GM19351 (cell line): ENCODE measurements around the gene SARNP.
A peak's percentile ranks its signal among the peaks of the same experiment; 100 is the strongest.
"Not testable (repeated sequence)": the region's sequence is repeated elsewhere in the genome, so short reads cannot be mapped to it uniquely, and the experiment has no call there.

ENCODE experiments used
- ATAC-seq: cut with Tn5 transposase; IDR thresholded peaks from one replicate; pipeline ENCODE4 v1.9.1; 2021; ENCODE audit warnings: mild to moderate bottlenecking, moderate library complexity; ENCODE audit not compliant: unreplicated experiment

SARNP gene, protein sequence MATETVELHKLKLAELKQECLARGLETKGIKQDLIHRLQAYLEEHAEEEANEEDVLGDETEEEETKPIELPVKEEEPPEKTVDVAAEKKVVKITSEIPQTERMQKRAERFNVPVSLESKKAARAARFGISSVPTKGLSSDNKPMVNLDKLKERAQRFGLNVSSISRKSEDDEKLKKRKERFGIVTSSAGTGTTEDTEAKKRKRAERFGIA

DNA sequence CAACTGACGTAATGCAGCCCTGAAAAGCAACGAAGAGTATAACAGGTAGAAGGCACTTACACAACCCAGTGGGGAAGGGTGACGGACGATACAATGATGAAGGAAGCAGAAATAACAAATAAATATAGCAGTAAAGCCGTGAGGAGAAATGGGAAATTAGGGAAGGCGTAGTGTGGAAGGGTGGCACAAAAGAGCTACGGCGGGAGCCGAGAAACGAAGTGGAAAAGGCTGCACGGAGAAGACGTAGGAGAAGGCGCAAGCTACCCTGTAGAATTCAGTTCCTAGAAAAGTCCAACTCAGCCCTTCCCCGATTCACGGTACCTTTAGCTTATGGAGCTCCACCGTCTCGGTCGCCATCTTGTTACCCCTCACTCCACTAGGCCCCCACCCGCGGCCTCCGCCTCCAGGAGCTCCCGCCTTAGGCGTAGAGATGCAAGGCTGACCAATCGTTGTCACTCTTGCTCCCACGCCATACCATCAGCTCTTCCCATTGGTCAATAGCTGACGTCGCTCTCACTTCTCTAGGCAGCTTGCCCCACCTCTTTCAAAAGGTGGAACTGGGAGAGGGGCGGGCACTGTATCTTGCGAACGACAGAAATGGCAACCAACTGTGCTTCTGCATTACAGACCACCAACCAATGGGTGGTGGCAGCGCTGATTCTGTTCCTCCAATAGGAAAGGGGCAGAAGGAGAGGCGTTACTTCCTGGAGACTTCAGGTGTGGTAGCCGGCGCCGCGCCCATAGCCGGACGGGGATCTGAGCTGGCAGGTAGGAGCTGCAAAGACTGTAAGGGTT, at the start of gene SARNP, which contains the start of gene ORMDL2:
Gene SARNP (minus strand): TSS at position 380 of the 795 bp plus-strand sequence. CDS start 23 bp downstream, at position 357.
Gene ORMDL2 (plus strand): TSS at position 697 of the 795 bp plus-strand sequence. CDS start 959 bp downstream, outside the sequence.
- peak; percentile 96 for ATAC-seq

DNA sequence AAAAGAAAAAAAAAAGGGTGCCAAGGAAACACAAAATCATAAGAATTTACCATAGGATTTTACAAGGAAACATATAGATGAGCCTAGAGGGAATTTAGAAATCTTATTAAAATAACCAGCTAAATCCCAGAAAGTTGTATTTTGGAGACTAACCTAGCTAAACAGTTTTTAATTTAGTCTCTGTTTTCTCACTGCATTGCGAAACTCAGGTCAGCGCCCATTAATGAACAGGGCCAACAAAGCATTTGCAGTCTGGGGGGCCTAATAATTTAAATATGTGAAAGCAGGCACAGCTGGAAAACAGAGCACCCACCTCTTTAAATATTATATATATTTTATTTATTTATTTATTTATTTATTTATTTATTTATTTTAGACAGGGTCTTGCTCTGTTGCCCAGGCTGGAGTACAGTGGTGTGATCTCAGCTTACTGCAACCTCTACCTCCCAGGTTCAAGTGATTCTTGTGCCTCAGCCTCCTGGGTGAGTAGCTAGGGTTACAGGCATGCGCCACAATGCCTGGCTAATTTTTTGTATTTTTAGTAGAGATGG, 49.0 kb upstream of the SARNP start:
- not testable (repeated sequence) for ATAC-seq

DNA sequence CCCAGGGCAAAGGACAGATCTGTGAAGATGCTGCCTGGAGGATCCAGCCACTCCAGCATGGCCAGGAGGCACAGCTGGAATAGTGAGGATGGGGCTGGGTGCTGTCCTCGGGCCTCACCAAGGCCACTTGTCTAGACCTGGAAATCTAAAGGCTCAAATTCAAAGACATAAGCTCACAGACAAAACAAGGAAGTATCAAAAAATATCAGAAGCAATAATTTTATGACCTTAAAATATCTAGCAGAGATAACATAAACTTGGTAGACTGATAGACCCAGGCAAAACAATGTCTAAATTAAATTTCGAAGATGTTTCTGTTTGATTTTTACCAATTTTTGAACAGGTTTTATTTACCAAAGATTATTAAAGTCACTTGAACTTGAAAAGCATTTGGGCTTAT, 47.8 kb upstream of the SARNP start:
- ATAC-seq, result no peak

DNA sequence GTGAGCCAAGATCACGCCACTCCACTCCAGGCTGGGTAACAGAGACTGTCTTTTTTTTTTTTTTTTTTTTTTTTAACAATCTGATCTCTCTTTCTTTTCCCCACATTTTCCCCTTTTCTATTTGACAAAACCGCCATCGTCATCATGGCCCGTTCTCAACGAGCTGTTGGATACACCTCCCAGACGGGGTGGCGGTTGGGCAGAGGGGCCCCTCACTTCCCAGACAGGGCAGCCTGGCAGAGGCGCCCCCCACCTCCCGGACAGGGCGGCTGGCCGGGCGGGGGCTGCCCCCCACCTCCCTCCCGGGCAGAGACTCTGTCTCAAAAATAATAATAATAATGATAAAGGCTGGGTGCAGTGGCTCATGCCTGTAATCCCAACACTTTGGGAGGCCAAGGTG, 45.4 kb upstream of the SARNP start:
- not testable (repeated sequence) for ATAC-seq

DNA sequence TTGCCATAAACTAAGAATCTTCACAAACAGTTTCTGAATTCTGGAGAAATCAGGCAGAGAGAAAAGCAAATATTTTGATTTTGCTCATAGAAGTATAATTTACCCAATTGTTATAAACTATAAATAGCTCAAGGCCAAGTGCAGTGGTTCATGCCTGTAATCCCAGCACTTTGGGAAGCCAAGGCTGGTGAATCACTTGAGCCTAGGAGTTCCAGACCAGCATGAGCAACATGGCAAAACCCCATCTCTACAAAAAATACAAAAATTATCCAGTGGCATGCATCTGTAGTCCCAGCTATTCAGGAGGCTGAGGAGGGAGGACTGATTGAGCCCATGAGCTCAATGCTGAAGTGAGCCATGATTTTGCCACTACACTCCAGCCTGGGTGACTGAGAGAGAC, 44.8 kb upstream of the SARNP start:
- no peak for ATAC-seq

DNA sequence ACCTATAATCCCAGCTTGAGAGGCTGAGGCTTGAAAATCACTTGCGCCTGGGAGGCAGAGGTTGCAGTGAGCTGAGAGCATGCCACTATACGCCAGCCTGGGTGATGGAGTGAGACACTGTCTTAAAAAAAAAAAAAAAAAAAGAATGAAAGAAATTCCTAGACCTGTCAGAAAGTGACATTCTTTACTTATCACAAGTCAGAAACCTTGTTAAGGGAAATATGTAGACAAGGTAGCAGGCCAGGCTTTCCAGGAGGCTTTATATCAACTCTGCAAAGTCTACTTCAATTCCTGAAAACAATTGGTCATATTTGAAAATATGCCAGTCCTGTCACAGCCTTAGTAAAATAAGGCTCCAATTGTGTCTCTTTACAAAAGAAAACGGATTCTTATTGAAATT, 44.3 kb upstream of the SARNP start:
- no peak for ATAC-seq

DNA sequence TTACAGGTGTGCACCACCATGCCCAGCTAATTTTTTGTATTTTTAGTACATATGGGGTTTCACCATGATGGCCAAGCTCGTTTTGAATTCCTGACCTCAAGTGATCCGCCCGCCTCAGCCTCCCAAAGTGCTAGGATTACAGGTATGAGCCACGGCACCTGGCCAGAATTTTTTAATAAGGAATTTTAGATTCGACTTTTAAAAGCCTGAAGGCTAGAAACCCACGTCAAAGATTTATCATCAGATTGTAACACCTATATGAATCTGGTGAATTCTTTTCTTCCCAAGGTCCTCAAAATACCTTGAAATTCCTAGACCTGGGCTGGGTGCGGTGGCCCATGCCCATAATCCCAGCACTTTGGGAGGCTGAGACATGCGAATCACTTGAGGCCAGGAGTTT, 43.9 kb upstream of the SARNP start:
- ATAC-seq, result no peak

DNA sequence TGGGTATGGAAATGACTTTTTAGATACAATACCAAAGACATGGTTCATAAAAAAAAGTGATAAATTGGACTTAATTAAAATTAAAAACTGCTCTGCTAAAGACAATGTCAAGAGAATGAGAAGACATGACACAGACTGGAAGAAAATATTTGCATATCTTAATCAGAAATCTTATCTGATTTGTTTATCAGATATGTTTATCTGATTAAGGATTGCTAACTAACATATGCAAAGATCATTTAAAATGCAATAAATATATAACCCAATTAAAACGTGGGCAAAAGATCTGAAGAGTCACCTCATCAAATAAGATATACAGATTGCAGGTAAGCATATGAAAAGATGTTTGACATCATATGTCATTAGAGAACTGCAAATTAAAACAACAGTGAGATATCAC, 35.2 kb upstream of the SARNP start:
- no peak for ATAC-seq

DNA sequence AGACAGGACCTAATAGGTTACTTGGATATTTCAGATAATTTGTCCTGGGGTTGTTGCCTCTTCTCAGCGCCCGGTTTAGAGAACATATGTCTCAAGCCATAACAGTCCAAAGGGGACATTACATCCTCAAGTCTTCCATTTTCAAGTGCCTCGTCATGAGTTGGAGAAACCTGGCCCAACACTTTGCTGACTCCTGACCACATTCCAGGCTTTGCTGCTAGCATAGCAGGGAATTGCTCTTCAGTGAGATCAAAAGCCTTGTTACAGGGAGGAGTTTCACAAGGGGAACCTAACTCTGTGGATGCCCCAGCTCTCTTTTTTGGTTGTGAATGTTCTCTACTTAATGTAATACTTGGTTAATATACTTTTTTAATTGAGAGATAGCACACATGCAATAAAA, 33.4 kb upstream of the SARNP start:
- ATAC-seq, result no peak

DNA sequence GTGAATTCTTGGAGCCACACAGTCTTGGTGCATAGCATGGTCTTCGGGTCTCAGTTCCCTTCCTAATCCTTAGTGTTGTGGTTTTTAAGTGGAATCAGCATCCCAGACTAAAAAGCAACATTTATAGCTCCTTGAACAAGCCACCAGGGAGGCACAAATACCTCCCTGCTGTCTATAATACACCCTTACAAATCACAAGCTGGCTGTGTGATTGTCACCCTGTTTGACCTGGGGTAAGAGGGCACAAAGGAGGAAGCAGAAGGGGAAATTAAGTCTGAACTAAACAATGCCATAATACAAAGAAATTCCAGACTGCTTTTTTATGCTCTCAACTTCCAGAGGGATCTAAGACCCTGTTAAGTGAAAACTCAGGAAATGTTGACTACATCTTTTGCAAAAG, 32.9 kb upstream of the SARNP start:
- ATAC-seq, result no peak

DNA sequence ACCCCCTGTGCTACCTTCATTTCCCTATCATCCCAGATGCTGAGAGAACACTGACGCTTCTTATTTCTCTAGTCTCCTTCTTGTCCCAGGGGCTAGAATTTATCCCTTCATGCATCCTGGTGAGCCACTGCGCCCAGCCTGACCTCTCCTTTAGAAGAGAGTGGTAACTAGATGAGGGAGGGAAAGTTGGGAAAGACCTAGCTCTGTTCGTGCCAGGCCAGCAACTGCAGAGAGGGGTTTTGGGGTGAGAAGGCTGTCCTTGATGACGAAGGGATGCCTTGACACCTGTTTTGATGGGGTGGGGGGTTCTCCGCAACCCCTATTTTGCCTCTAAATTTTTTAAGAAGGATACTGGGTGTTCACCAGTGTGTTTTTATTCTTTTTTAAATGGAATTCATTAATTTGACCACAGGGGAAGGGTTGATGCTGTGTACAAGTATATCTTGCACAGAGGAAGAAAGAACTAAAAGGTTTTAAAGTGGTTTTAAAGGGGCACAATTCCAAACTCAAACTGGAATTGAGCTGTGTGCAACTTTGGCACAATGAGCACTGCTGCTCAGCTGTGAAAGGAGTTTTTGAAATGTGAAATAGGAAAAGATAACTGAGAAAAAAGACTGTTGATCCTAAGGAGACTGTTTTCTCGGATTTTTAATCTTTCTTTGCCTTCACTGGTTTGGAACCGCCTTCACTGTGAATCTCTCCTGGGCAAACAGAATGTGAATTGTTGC, 32.3 kb upstream of the SARNP start:
- no peak for ATAC-seq

DNA sequence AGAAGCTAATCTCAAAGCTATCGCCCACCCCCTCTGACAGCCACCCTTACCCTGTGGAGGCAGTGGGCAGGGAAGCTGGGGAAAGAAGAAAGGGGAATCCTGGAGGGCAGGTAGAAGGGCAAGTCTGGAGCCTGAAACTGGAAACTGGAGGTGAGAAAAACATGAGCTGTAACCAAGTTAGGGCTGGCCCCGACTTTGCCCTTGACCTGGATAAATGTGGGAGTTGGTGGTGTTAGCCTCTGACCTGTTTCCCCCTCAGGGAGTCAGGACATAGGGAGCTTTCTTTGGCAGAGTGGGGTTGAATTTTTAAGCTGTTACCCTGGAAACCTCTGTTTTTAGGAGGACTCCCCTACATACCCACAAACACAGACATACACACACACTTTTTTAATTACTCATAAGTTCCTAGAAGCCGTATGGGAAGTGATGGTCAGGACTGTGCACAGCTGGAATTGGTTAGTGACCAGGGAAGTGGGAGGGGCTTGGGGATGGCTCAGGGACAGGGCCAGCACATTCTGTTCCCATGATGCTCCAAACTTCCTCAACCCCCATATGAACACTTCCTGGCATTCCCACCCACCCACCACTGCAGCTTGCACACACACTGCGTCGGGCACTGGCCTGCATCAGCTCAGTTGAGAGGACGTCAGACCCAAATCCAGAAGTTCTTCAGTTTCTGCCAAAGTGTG, 30.2 kb upstream of the SARNP start:
- no peak for ATAC-seq

DNA sequence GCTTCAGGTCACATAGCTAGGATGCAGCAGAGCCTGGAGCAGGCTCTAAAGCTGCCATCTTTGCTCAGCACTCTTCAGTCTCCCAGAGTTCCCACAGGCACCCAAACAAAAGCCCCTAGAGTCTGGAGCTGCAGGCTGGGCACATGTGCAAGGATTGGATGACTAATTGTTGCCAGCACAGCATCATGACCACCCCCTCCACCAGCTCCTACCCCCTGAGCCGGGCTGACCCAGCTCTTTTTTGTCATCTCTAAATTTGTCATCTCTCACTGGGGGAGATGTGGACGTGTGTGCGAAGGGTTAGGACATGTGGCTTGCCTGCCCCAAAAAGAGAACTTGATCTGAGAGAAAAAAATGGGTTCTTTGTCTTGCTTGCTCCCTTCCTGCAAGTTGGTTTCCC, 29.5 kb upstream of the SARNP start:
- ATAC-seq, result no peak

DNA sequence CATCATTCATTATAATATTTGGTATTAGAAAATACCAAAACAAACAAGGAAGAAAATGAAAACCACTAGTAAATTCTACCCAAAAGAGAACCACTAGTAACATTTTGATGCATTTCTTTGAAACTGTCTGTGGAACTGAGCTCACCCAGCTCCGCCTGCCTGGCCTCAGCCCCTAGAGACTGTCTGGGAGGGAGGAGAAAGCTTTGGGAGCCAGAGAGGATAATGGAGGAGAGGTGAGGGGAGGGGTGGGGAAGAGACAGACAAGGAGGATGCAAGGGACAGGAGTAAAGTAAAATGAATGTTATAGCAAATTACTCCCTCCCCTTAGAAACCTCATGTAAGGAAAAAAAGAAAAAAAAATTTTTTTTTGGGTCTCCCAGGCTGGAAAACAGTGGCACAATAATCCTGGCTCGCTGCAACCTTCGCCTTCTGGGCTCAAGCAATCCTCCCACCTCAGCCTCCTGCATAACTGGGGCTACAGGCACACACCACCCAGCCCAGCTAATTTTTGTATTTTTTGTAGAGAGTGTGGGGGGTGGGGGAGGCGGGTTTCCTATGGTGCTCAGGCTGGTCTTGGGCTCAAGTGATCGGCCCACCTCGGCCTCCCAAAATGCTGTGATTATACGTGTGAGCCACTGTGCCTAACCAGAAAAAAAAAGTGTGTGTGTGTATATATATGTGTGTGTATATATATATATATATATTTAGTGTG, 28.4 kb upstream of the SARNP start:
- ATAC-seq, result no peak

DNA sequence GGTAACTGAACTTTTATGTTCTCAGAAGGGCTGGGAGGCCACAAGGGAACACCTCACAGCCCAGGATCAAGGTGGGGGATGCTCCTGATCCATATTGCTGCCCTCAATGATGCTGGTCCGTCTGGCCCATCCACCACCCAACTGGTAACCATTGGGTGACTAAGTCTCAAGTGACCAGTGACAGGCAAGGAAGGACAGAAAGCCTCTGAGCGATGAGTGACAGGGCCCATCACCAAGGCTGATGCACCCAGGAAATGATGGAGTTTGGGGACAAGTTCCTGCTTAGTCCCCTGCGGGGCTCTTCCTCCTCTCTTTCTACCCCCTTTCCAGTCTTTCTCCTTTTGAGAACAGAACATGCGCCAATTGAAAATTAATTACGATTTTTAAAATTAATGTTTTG, 27.8 kb upstream of the SARNP start:
- no peak for ATAC-seq

DNA sequence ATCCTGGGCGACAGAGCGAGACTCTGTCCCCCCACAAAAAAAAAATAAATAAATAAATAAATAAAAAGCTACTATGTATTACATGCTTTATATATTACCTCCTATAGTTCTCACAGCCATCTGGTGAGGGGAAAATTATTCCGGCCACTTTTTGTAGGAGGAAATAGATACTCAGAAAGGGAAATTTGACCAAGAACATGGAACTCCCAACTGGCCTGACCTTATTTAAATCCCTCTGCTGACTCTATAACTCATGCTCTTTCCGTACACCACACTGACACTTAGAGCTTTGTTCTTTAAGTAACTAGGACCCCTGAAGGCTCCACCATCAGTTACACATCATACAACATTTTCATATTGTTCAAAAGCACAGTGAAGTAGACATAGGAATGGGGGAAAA, 27.4 kb upstream of the SARNP start:
- no peak for ATAC-seq

DNA sequence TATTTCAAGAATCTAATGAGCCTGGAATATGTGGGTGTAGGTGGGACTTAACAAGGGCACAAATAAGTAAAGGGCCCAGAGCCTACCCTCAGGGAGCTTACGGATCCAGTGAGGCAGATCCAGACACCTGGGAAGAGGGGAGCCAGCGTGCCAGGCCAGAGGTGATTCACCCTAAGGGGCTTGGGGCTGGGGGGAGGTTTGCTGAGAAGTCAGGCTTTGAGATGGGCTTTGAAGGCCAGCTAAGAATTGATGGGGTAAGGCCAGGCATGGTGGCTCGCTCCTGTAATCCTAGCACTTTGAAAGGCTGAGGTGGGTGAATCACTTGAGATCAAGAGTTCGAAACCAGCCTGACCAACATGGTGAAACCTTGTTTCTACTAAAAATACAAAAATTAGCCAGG, 25.9 kb upstream of the SARNP start:
- ATAC-seq, result no peak

DNA sequence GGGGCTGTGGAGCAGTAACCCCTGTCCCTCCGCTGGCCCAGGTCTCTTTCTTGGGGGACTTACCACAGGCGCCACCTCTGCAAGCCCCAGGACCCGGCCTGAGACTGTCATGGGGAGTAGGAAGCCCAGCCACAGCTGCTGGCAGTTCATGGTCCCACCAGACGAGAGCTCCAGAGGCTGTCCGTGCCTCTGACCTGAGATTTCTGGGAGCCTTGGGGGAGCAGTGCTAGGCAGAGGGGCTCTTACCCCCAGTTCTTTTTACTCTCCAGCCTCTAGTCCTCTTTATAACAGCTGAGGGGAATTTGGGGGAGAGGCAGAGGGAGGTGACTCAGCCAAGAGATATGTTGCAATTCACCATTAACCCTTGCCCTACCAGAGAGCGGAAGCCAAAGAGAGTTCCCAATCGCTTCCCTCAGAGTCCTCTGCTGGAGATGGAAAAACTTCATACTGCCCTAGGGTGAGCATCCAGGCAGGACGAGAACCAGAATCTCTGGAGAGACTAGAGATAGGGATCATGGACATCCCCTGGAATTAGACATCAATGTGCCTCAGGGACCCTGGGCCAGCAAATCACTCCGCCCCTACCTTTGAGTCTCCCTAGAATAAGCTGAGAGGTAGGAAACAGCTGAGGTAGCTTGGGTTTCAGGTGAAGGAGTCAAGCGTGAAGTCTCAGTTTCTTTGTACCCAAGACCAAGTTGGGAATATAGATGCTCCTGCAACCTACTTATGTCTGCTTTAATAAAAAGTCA, 25.3 kb upstream of the SARNP start, which contains the start of gene MMP19:
Gene MMP19 (minus strand): TSS at position 256 of the 749 bp plus-strand sequence. CDS start 106 bp downstream, at position 150.
- ATAC-seq, result no peak

DNA sequence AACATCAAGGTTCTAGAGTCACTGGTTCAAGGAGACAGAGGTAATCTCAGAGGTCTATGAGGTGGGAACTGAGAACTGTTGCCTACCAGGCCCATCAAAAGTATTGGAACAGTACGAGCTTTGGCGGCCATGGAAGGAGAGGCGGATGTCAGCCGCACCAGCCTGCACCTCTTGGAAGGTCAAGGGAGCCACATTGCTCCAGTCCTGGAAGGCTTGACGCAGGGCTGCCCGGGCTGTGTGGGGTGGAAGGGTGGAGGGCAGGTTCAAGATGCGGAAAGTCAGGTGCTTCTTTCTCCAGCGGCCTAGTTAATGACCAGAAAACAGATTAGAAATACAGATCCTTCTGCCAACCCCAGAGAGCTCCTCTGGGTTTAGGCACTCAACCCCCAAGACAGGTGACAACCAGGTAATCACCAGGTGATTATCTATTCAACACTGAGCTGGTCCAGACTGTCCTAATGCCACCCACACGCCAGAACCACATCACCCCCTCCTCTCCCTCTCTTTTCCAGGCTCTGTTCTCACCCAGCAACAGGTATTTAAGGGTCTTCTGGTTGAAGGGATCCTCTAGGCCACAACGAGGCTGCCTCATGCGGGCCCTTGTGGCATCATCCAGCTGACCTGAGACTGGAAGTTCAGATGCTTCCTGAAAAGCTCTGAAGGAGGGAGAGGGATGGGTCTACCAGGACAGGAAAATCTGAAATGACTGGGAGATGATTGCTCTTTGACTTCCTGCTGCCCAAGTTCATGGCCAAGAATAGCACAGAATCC, 23.2 kb upstream of the SARNP start:
- ATAC-seq, result no peak
